Natural killer cell (primary cell): Measurements from ENCODE around the gene PLCD1. TPM values are rescaled to one million over a fixed set of nuclear protein-coding genes. Genes with fewer than 3 reads are reported as not detected.
A peak's percentile ranks its signal among the peaks of the same experiment; 100 is the strongest.

Source experiments
- ATAC-seq, 3 donors: fragments of 150-1000 bp in 2 of 3; fragments of 200-7000 bp in 1 of 3; cut with Tn5 transposase; 1 replicate in 1 of 3; 2 replicates in 2 of 3; pipeline ENCODE4 v1.10.0; 2021; ENCODE audit warnings: mild to moderate bottlenecking in 2 of 3, moderate library complexity in 2 of 3
- DNase-seq, 2 donors: peaks; one replicate each; pipeline versions ENCODE4 v3.0.0 to v3.0.0-alpha.2; 2013 to 2021; ENCODE audit warnings: mixed read lengths in 1 of 2
- H3K27ac ChIP-seq: one replicate; pipeline ENCODE4 v1.5.1; 2013; ENCODE audit warnings: mild to moderate bottlenecking, low read length
- H3K27me3 ChIP-seq: one replicate; pipeline ENCODE4 v1.6.1; 2013; ENCODE audit warnings: low read length; ENCODE audit not compliant: control insufficient read depth, insufficient read depth
- H3K36me3 ChIP-seq: one replicate; pipeline ENCODE4 v1.6.1; 2013; ENCODE audit warnings: low read length; ENCODE audit not compliant: control insufficient read depth, insufficient read depth
- H3K4me1 ChIP-seq: one replicate; pipeline ENCODE4 v1.6.1; 2013; ENCODE audit warnings: low read length; ENCODE audit not compliant: control insufficient read depth, insufficient read depth
- H3K4me3 ChIP-seq: one replicate; pipeline ENCODE4 v1.5.1; 2013; ENCODE audit warnings: low read length
- H3K9me3 ChIP-seq: one replicate; pipeline ENCODE4 v1.6.1; 2013; ENCODE audit warnings: low read length; ENCODE audit not compliant: control insufficient read depth, insufficient read depth
- H3K27ac Mint-ChIP-seq, 2 donors: one replicate each; pipeline ENCODE4 v1.8.0; 2022; ENCODE audit warnings: mild to moderate bottlenecking in 2 of 2, mixed read lengths in 2 of 2, moderate library complexity in 1 of 2
- H3K27me3 Mint-ChIP-seq, 2 donors: one replicate each; pipeline ENCODE4 v1.8.0; 2022; ENCODE audit warnings: low read depth in 2 of 2, mixed read lengths in 2 of 2
- H3K36me3 Mint-ChIP-seq: one replicate; pipeline ENCODE4 v1.8.0; 2022; ENCODE audit warnings: mixed read lengths
- H3K4me1 Mint-ChIP-seq, 2 donors: one replicate each; pipeline ENCODE4 v1.8.0; 2022; ENCODE audit warnings: mixed read lengths in 2 of 2
- H3K4me3 Mint-ChIP-seq: one replicate; pipeline ENCODE4 v1.8.0; 2022; ENCODE audit warnings: mild to moderate bottlenecking, moderate library complexity, mixed read lengths
- H3K9me3 Mint-ChIP-seq, 2 donors: one replicate each; pipeline ENCODE4 v1.8.0; 2022; ENCODE audit warnings: mixed read lengths in 2 of 2
- CTCF ChIP-seq: fragments of 200-600 bp; IDR thresholded peaks from one replicate; pipeline ENCODE4 v1.8.0; 2022; ENCODE audit warnings: antibody characterized with exemption
- WGBS: methylation state at CpG from one replicate; pipeline ENCODE4 v1.1.7; 2013; ENCODE audit warnings: missing lambda C conversion rate; ENCODE audit not compliant: insufficient coverage; 5-methylcytosine and 5-hydroxymethylcytosine counted together
- intact Hi-C: fragments of 100-400 bp; cut with micrococcal nuclease; formaldehyde crosslinking; loops from one replicate; pipeline ENCODE4 v1.14.2; 2022
- total RNA-seq, 4 donors: library from RNA; stranded (reverse); fragments of 120-200 nt in 1 of 4; gene quantifications; one replicate each; pipeline versions ENCODE4 v1.2.3 to v1.2.4, GENCODE V29; 2013 to 2022

The PLCD1 gene
- total RNA-seq, 3 donors from 2014 or later (not counting 1 experiment from before 2014, with no cell fraction given), result 27.7 to 38.1 (median 29.4) TPM

- DNase-seq (no peak), ATAC-seq (no peak)
- intact Hi-C loops, result loop anchor here (2.0 kb wide), 1 partner anchor 41 kb away; the partner anchor contains the start of gene DLEC1
- no peaks in the 10 kb centered on the region for H3K27me3 Mint-ChIP-seq
- H3K36me3 ChIP-seq, result peaks cover 19% of the 10 kb centered on the region
- TF ChIP-seq CTCF, result no peak
- no peaks in the 10 kb centered on the region for H3K27me3 ChIP-seq
- 97% methylated on average over 10 of the region's 10 CpGs for WGBS
- no peaks in the 10 kb centered on the region for H3K9me3 ChIP-seq
- H3K27ac ChIP-seq, result no peak overlapping the region
- no peaks in the 10 kb centered on the region for H3K9me3 Mint-ChIP-seq
- H3K36me3 Mint-ChIP-seq, result no peaks in the 10 kb centered on the region
- peaks cover 44% of the 10 kb centered on the region for H3K4me1 ChIP-seq
- peak overlapping the region; percentile 71 to 96 for H3K27ac Mint-ChIP-seq
- peaks cover 46 to 60% of the 10 kb centered on the region in 2 donors for H3K4me1 Mint-ChIP-seq
- H3K4me3 Mint-ChIP-seq, result no peak overlapping the region
- no peak overlapping the region for H3K4me3 ChIP-seq
These were observed 32.1 kb downstream of the PLCD1 start for GRCh38 chr3:37997342-37997741.

GRCh38 chr3:37996785-37997301 lies 32.6 kb downstream of the PLCD1 start:
- Histone ChIP-seq H3K4me1 (peaks cover 44% of the 10 kb centered on the region), H3K27me3 (no peaks in the 10 kb centered on the region), H3K27ac (no peak overlapping the region), H3K4me3 (no peak overlapping the region), H3K36me3 (peaks cover 14% of the 10 kb centered on the region), H3K9me3 (no peaks in the 10 kb centered on the region)
- 54% methylated on average over 7 of the region's 7 CpGs for WGBS
- no peaks in the 10 kb centered on the region for H3K27me3 Mint-ChIP-seq
- peaks cover 46 to 60% of the 10 kb centered on the region in 2 donors for H3K4me1 Mint-ChIP-seq
- ATAC-seq, result peak; percentile 62 to 82 (median 70)
- H3K36me3 Mint-ChIP-seq, result no peaks in the 10 kb centered on the region
- peak; percentile 74 to 92 for DNase-seq
- no peaks in the 10 kb centered on the region for H3K9me3 Mint-ChIP-seq
- peak overlapping the region; percentile 67 for H3K4me3 Mint-ChIP-seq
- intact Hi-C loops, result loop anchor here (2.0 kb wide), 1 partner anchor 42 kb away; the partner anchor contains the start of gene DLEC1
- H3K27ac Mint-ChIP-seq, result peak overlapping the region; percentile 71 to 96
- TF ChIP-seq CTCF, result peak; percentile 91

- TF ChIP-seq CTCF, result no peak
- DNase-seq, result peak in 1 of 2 donors; percentile 50
- Histone ChIP-seq H3K27ac (no peak overlapping the region), H3K4me1 (peaks cover 44% of the 10 kb centered on the region), H3K4me3 (no peak overlapping the region), H3K36me3 (peaks cover 6% of the 10 kb centered on the region), H3K27me3 (no peaks in the 10 kb centered on the region), H3K9me3 (no peaks in the 10 kb centered on the region)
- Mint-ChIP-seq H3K4me1 (peaks cover 46 to 60% of the 10 kb centered on the region in 2 donors), H3K36me3 (no peaks in the 10 kb centered on the region), H3K27ac (peak overlapping the region; percentile 82 to 96), H3K4me3 (peak overlapping the region; percentile 91), H3K9me3 (no peaks in the 10 kb centered on the region), H3K27me3 (no peaks in the 10 kb centered on the region)
- WGBS, result 83% methylated on average over 10 of the region's 10 CpGs
- no peak for ATAC-seq
- intact Hi-C loops, result loop anchor here (2.0 kb wide), 1 partner anchor 43 kb away; the partner anchor contains the start of gene DLEC1
These were observed 33.5 kb downstream of the PLCD1 start for GRCh38 chr3:37995652-37996641.
